ENCODE results near the gene ACVRL1.

ACVRL1 gene

DNA sequence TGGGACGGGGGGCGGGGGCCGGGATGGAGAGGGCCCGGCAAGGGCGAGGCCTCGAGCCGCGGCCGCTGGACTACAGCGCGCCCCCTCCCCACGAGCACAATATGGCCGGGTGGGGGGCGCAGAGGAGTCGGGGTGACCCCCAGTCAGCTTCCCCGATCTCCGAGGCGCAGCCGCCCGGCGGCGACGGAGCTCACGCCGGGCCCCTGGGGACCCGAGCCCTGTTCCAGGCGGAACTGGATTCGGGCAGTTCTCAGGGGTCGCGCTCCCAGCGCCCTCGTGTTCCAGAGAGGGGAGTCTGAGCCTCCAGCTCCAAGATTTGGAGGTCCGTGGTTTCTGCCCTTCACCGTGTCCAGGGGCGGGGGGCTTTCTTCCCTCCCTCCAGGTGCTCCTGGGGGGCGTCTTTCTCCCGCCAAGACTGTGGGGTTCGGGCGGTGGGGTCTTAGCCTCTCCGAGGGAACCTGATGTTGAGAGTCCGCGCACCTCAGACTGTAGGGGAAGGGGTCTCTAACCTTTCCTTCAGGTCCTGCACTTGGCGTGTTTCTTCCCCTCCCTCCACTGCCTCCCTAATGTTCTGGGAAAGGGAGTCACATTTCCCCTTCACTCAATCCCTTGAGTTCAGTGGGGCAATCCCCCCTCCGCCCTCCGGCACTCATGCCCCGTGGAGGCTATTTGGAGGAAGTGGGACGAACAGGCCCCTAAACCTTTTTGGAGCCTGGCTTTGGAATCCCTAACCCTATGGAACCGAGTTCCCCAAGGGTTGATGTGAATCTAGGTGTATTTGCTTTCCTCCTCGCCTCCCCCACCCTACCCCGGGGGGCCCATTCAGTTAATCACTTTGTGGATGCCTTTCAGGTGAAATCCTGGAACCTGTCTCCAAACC is 44.8 kb downstream of the ACVRL1 start:
- H3K4me1 Mint-ChIP-seq, result peaks cover 45% of the 10 kb centered on the region
- peak overlapping the region; percentile 80 for H3K4me3 Mint-ChIP-seq
- H3K36me3 Mint-ChIP-seq, result peaks cover 2% of the 10 kb centered on the region
- H3K9me3 Mint-ChIP-seq, result no peaks in the 10 kb centered on the region
- H3K27ac Mint-ChIP-seq, result peak overlapping the region; percentile 62
- no peaks in the 10 kb centered on the region for H3K27me3 Mint-ChIP-seq

DNA sequence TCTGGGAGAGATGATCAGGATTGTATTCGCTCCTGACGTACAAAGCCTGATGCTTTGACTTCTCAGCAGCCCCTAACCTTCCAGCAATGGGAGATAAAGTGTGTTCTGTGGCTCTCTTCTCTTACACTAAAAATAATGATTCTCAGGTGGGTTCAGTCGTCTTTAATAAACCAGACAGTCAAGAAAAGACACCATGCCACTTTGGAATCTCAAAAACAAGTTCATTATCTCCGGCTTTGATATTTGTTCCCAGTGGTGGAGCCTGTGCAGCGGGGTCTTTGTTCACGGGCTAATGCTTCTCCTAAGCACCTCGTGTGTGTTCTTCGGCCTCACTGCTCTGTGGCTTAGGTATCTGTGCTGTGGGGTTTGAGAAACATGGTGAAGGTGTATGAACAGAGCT is 45.8 kb downstream of the ACVRL1 start:
- peak overlapping the region; percentile 80 for H3K4me3 Mint-ChIP-seq
- H3K4me1 Mint-ChIP-seq, result peaks cover 52% of the 10 kb centered on the region
- H3K36me3 Mint-ChIP-seq, result peaks cover 2% of the 10 kb centered on the region
- H3K27me3 Mint-ChIP-seq, result no peaks in the 10 kb centered on the region
- H3K9me3 Mint-ChIP-seq, result no peaks in the 10 kb centered on the region
- peak overlapping the region; percentile 73 for H3K27ac Mint-ChIP-seq

DNA sequence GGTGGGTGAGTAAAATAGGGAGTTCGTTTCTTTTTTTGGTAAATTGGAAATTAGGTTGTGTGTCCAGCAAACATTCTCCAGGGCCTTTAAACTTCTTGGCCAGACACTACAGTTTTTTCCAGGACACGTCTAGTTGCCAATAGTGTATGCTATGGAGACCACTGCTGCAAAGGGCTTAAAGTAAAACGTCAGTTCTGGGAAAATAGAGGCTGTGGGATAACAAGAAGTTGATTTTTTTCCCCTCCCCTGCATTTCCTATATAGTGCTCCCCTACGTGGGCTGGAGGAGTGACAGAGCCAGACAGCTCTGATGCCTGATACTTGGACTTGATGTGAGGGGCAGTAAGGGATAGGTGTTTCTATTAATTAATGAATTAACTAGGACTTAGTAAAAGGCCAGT is 46.6 kb downstream of the ACVRL1 start:
- peak overlapping the region; percentile 30 for H3K27ac Mint-ChIP-seq
- H3K4me1 Mint-ChIP-seq, result peaks cover 54% of the 10 kb centered on the region
- H3K36me3 Mint-ChIP-seq, result peaks cover 2% of the 10 kb centered on the region
- H3K27me3 Mint-ChIP-seq, result no peaks in the 10 kb centered on the region
- H3K9me3 Mint-ChIP-seq, result no peaks in the 10 kb centered on the region
- peak overlapping the region; percentile 80 for H3K4me3 Mint-ChIP-seq

DNA sequence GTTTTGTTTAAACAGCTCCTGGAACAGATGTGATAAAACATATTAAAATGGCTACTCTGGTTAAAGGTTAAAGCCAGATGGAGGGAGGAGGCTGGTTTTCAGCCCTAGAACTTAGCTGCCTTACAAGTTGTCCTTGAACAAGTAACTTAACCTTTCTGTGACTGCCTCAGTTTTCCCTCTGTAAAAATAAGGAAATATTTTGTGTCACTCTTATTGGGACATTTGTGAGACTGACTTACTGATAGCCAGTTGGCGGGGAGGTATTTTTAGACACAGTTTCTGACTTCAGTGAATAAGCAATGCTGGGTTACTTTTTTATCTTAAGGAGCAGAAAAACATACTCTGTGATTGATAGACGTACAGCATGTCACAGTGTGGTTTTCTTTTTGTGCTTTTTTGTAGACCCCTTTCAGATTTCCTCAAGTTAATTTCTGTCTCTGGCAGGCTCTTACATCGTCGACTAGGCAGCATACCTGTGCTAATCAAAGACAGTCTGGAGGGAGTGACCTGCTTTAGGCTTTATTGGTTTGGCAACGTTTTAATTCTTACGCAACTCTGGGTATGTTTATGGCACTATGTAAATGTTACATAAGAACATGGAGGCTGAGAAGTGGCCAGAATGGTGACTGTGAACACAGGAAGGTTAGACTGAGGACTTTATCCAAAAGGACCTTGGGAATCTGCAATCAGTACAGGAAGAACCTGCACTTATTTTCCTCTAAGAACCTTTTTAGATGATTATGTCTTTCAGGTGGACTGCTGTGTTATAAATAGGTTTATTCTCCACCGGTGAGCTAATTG is 47.5 kb downstream of the ACVRL1 start:
- Mint-ChIP-seq H3K9me3 (no peaks in the 10 kb centered on the region), H3K27ac (peak overlapping the region; percentile 64), H3K4me3 (no peak overlapping the region), H3K27me3 (no peaks in the 10 kb centered on the region), H3K36me3 (peaks cover 4% of the 10 kb centered on the region), H3K4me1 (peaks cover 62% of the 10 kb centered on the region)

DNA sequence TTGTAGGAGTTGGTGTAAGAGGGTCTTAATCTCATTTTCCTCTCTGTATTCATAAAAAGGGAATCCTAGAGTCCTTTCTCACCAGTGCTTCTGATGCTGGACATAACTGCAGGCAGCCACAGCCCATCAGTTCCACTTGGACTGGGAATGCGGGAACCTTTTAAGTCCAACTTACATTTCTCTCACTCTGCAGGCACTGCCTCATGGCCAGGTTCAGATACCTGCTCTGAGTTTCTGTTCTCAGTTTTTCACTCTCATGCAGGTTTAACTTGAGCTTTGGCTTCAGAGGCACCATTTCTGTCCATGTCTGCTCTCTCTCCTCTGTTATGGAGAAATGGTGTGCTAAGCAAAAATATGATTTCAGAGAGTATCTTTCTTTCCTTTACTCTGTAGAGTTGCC is 48.4 kb downstream of the ACVRL1 start:
- no peaks in the 10 kb centered on the region for H3K9me3 Mint-ChIP-seq
- no peak overlapping the region for H3K4me3 Mint-ChIP-seq
- H3K4me1 Mint-ChIP-seq, result peaks cover 63% of the 10 kb centered on the region
- H3K27ac Mint-ChIP-seq, result no peak overlapping the region
- H3K36me3 Mint-ChIP-seq, result peaks cover 4% of the 10 kb centered on the region
- H3K27me3 Mint-ChIP-seq, result no peaks in the 10 kb centered on the region

DNA sequence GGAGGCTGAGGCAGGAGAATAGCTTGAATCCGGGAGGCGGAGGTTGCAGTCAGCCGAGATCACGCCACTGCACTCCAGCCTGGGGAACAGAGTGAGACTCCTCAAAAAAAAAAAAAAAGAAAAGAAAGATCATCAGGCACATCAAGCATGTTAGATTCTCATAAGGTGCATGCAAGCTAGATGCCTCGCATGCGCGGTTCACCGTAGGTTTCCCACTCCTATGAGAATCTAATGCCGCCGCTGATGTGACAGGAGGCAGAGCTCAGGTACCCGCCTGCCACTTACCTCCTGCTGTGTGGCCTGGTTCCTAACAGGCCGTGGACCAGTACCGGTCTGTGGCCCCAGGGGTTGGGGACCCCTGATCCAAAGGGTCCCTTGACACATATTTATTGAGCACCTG is 51.2 kb downstream of the ACVRL1 start:
- peaks cover 73% of the 10 kb centered on the region for H3K4me1 Mint-ChIP-seq
- peaks cover 10% of the 10 kb centered on the region for H3K36me3 Mint-ChIP-seq
- no peaks in the 10 kb centered on the region for H3K27me3 Mint-ChIP-seq
- no peaks in the 10 kb centered on the region for H3K9me3 Mint-ChIP-seq
- no peak overlapping the region for H3K4me3 Mint-ChIP-seq
- no peak overlapping the region for H3K27ac Mint-ChIP-seq

DNA sequence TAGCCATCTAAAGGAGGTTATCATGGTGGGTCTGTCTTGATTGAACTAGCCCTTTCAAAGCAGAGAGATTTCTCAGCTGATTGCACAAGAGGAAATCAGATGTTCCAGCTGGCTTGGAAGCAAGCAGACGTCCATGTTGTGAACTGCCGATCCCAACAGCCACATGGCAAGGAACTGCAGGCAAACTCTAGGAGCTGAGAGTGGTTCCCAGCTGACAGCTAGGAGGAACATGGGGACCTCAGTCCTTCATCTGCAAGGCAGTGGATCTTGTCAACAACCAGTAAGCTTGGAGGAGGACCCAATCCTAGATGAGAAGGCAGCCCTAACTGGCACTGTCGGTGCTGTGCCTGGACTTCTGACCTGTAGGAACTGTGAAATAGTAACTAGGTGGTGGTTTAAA is 51.9 kb downstream of the ACVRL1 start:
- H3K4me3 Mint-ChIP-seq, result no peak overlapping the region

DNA sequence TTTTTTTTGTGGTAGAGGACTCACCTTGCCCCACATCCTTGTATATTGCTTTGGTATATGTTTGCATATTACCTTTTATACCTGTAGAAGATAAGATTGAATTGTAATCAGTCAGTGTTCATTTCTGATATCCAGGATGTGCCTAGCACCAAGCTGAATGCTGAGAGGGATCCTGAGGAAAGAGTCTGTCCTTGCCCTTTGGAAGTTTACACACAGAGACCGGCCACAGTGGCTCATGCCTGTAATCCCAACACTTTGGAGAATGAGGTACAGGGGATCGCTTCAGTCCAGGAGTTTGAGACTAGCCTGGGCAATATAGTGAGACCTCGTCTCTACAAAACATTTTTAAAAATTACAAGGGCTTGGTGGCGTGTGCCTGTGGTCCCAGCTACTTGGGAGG is 52.6 kb downstream of the ACVRL1 start:
- Mint-ChIP-seq H3K4me3 (no peak overlapping the region), H3K36me3 (peaks cover 15% of the 10 kb centered on the region), H3K4me1 (peaks cover 65% of the 10 kb centered on the region), H3K27me3 (no peaks in the 10 kb centered on the region), H3K9me3 (no peaks in the 10 kb centered on the region), H3K27ac (no peak overlapping the region)

More for the DNA sequence above, 51.9 kb downstream of the ACVRL1 start:
- H3K27ac Mint-ChIP-seq, result no peak overlapping the region
- H3K27me3 Mint-ChIP-seq, result no peaks in the 10 kb centered on the region
- peaks cover 66% of the 10 kb centered on the region for H3K4me1 Mint-ChIP-seq
- peaks cover 10% of the 10 kb centered on the region for H3K36me3 Mint-ChIP-seq
- no peaks in the 10 kb centered on the region for H3K9me3 Mint-ChIP-seq

DNA sequence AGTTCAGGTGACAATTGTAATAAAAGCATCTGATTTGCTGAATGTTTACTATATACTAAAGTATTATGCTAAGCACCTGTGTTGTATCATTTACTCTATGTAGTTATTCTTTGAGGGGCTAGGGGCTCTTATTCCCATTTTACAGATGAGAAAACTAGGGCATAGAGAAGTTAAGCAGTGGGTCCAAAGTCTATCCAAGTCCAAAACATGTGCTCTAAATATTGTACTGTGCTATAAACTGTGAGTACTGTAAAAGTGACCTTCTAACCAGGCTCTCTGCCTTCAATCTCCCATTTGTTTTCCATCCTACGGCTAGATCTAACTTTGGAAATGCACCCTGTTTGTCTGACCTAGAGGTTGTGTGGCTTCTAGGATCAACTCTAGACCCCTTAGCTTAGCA is 53.2 kb downstream of the ACVRL1 start:
- H3K9me3 Mint-ChIP-seq, result no peaks in the 10 kb centered on the region
- peaks cover 62% of the 10 kb centered on the region for H3K4me1 Mint-ChIP-seq
- H3K27ac Mint-ChIP-seq, result no peak overlapping the region
- H3K4me3 Mint-ChIP-seq, result no peak overlapping the region
- H3K27me3 Mint-ChIP-seq, result no peaks in the 10 kb centered on the region
- peaks cover 15% of the 10 kb centered on the region for H3K36me3 Mint-ChIP-seq

DNA sequence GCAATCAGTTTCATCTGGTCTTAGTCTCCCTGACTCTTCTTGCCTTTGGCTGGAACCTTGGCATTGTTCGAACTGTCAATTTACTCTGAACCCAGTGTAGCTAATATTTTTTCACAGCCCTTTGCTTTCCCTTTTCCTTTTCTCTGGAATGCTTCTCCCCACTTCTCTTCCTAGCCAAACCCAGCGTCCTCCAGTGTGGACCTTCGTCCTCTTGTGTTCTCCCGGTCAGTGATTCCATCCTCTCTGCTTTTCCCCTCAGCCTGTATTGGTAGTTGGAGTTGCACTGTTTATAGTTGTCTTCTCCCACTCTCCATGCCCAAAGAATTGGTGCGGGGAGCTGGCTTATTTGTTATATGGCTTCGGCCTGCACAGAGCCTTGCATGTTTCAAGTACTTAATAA is 53.6 kb downstream of the ACVRL1 start:
- Mint-ChIP-seq H3K27me3 (no peaks in the 10 kb centered on the region), H3K4me3 (no peak overlapping the region), H3K36me3 (peaks cover 15% of the 10 kb centered on the region), H3K27ac (no peak overlapping the region), H3K4me1 (peaks cover 62% of the 10 kb centered on the region), H3K9me3 (no peaks in the 10 kb centered on the region)

DNA sequence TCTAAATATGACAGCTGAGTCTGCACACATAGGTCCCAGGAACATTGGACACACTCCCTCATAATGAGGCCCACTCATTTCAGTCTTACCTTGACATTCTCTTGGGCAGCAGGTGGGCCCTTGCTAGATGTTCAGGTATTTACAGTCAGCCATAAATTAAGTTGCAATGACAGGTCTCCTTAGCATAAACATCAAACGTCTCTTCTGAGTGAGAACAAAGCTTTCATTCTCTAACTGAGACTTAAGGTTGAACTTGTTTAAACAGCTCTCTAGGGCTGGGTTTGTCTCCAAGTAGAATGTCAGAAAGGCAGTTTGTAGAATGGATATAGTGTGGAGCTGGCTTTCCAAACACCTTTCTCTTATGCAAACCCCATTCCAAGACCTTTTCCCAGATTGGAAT is 54.5 kb downstream of the ACVRL1 start:
- peaks cover 14% of the 10 kb centered on the region for H3K36me3 Mint-ChIP-seq
- peak overlapping the region; percentile 64 for H3K27ac Mint-ChIP-seq
- H3K27me3 Mint-ChIP-seq, result no peaks in the 10 kb centered on the region
- H3K9me3 Mint-ChIP-seq, result no peaks in the 10 kb centered on the region
- no peak overlapping the region for H3K4me3 Mint-ChIP-seq
- H3K4me1 Mint-ChIP-seq, result peaks cover 59% of the 10 kb centered on the region

DNA sequence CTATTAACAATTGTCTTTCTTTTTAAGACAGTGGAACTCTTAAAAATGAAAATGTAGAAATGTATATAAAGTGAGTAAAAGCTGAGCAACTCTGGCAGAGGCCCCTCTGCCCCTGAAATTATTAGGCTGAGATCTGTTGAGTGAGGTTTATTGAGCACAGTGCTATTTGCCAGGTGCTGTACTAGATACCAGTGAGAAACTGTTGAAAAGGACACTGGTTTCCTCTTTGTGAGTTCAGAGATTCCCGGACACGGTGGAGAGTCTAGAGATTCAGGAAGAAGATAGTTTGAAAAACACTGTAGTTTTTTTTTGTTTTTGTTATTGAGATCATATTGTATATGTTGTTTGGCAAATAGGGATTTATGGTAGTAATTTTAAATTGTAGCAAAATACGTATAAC is 55.4 kb downstream of the ACVRL1 start:
- no peaks in the 10 kb centered on the region for H3K9me3 Mint-ChIP-seq
- peaks cover 14% of the 10 kb centered on the region for H3K36me3 Mint-ChIP-seq
- H3K27ac Mint-ChIP-seq, result no peak overlapping the region
- H3K4me1 Mint-ChIP-seq, result peaks cover 56% of the 10 kb centered on the region
- H3K27me3 Mint-ChIP-seq, result no peaks in the 10 kb centered on the region
- no peak overlapping the region for H3K4me3 Mint-ChIP-seq

DNA sequence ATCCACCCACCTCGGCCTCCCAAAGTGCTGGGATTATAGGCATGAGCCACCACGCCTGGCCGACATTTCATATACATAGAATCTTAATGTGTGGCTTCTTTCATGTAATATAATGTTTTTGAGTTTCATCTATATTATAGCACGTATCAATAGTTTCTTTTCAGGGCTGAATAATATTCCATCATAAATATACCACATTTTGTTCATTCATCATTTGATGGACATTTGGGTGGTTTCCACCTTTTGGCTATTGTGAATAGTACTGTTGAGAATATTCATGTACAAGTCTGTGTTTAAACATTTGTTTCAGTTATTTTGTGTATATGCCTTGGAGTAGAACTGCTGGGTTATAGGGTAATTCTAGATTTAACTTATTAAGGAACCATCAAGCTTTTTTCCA is 56.2 kb downstream of the ACVRL1 start:
- H3K36me3 Mint-ChIP-seq, result peaks cover 14% of the 10 kb centered on the region
- no peaks in the 10 kb centered on the region for H3K27me3 Mint-ChIP-seq
- H3K27ac Mint-ChIP-seq, result no peak overlapping the region
- peaks cover 50% of the 10 kb centered on the region for H3K4me1 Mint-ChIP-seq
- no peaks in the 10 kb centered on the region for H3K9me3 Mint-ChIP-seq
- no peak overlapping the region for H3K4me3 Mint-ChIP-seq

DNA sequence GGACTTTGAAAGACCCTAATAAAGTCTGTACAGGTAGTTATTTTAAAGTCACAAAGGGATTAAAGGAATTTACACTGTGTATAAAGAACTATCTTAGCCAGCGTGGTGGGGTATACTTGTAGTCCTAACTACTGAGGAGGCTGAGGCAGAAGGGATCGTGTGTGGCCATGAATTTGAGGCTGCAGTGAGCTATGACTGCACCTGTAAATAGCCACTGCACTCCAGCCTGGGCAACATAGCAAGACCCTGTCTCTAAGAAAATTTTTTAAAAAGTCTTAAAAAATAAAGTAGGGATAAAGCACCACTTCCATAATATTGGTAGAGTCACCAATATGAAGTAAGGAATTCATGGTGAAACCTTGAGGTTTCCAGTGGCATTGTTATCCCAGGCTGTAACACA is 62.3 kb downstream of the ACVRL1 start:
- H3K36me3 Mint-ChIP-seq, result peaks cover 4% of the 10 kb centered on the region
- peak overlapping the region; percentile 66 for H3K27ac Mint-ChIP-seq
- no peaks in the 10 kb centered on the region for H3K9me3 Mint-ChIP-seq
- peaks cover 61% of the 10 kb centered on the region for H3K4me1 Mint-ChIP-seq
- peak overlapping the region; percentile 38 for H3K4me3 Mint-ChIP-seq
- H3K27me3 Mint-ChIP-seq, result no peaks in the 10 kb centered on the region

DNA sequence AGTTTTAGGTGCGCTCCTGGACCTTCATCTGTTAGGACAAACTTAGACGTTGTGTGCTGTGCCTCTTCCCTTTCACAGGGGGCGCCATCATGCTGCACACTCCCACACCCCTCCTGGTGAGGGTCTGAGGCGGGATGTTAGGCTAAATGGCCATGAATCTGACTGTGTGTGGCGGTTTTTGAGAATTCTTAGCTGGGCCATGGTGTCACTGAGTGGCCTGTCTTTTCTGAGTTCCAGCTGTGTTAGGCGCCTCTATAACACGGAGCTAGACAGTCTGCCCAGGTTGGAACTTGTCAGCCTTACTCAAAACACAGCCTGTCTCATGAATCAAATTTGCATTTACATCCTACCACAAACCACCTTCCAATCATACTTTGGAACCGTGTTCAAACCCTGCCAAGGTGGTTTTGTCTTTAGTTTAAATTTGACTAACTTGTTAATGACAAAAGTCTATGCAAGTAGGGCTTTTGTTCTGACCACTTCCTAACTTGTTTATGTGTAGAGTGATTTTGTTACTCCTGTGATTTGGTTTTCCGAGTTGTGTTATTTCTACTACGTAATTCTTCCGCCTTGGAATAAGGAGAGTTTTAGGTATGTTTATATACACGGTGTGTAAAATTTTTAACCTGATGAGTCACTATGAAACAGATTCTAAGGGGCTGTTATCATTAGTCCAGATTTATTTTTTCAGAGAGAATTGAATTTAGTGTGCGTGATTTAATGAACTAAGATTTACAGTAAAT is 63.8 kb downstream of the ACVRL1 start:
- H3K27ac Mint-ChIP-seq, result peak overlapping the region; percentile 56
- no peaks in the 10 kb centered on the region for H3K27me3 Mint-ChIP-seq
- peaks cover 5% of the 10 kb centered on the region for H3K36me3 Mint-ChIP-seq
- H3K9me3 Mint-ChIP-seq, result no peaks in the 10 kb centered on the region
- H3K4me3 Mint-ChIP-seq, result peak overlapping the region; percentile 64
- peaks cover 66% of the 10 kb centered on the region for H3K4me1 Mint-ChIP-seq
